ENCODE results near the gene ITGAL. TPM values are rescaled to one million over a fixed set of nuclear protein-coding genes. Genes with fewer than 3 reads are reported as not detected.

Gene ITGAL
- total and polyA plus RNA-seq, 2 of the 13 experiments (the other 11 are each of a cell fraction or from before 2014, with no cell fraction given): 0.86 to 1.2 TPM

DNA sequence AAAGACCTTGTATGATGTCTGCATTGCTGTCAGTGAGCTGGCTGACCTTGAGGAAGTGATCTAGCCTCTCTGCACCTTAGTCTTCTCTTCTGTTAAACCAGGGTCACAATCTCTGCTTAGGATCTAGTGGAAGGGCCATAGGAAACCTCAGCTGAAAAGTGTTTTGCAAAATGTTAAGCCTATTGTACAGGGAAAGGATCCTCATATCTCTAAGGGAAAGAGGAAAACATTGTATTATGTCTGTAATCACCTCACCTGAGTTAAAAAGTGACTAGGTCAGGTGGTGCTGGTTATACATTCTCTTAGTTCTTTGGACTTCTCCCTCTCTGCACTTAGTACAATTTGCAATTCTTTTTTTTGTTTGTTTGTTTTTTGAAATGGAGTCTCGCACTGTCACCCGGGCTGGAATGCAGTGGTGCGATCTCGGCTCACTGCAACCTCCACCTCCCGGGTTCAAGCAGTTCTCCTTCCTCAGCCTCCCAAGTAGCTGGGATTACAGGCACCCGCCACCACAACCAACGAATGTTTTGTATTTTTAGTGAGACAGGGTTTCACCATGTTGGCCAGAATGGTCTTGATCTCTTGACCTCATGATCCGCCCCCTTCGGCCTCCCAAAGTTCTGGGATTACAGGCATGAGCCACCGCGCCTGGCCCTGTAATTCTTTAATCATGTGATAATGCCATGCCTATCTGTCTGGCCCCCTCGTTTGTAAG lies 24.9 kb upstream of the ITGAL start (continued):
- TF ChIP-seq, protein P1, sequence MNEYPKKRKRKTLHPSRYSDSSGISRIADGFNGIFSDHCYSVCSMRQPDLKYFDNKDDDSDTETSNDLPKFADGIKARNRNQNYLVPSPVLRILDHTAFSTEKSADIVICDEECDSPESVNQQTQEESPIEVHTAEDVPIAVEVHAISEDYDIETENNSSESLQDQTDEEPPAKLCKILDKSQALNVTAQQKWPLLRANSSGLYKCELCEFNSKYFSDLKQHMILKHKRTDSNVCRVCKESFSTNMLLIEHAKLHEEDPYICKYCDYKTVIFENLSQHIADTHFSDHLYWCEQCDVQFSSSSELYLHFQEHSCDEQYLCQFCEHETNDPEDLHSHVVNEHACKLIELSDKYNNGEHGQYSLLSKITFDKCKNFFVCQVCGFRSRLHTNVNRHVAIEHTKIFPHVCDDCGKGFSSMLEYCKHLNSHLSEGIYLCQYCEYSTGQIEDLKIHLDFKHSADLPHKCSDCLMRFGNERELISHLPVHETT (CRISPR knock-in tag; conservative IDR thresholded peaks at IDR 0.05): peak; percentile 69
- no peak for TF ChIP-seq EED (CRISPR knock-in tag; IDR thresholded peaks at IDR 0.05)
- TF ChIP-seq, protein P2, sequence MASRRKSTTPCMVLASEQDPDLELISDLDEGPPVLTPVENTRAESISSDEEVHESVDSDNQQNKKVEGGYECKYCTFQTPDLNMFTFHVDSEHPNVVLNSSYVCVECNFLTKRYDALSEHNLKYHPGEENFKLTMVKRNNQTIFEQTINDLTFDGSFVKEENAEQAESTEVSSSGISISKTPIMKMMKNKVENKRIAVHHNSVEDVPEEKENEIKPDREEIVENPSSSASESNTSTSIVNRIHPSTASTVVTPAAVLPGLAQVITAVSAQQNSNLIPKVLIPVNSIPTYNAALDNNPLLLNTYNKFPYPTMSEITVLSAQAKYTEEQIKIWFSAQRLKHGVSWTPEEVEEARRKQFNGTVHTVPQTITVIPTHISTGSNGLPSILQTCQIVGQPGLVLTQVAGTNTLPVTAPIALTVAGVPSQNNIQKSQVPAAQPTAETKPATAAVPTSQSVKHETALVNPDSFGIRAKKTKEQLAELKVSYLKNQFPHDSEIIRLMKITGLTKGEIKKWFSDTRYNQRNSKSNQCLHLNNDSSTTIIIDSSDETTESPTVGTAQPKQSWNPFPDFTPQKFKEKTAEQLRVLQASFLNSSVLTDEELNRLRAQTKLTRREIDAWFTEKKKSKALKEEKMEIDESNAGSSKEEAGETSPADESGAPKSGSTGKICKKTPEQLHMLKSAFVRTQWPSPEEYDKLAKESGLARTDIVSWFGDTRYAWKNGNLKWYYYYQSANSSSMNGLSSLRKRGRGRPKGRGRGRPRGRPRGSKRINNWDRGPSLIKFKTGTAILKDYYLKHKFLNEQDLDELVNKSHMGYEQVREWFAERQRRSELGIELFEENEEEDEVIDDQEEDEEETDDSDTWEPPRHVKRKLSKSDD (CRISPR knock-in tag; IDR thresholded peaks at IDR 0.05; ENCODE audit: low read depth): no peak
- TF ChIP-seq ZSCAN9 (CRISPR knock-in tag; IDR thresholded peaks at IDR 0.05; ENCODE audit: borderline replicate concordance): peak; percentile 82; the same call in 1 of the 2 replicates
- peak; percentile 20; the same call in 1 of the 2 replicates for TF ChIP-seq PHF8 (CRISPR knock-in tag; IDR thresholded peaks at IDR 0.05)
- TF ChIP-seq MBNL3 (CRISPR knock-in tag; conservative IDR thresholded peaks at IDR 0.05): no peak
- 0 out of 2 replicates have a peak, but pooled peaks have one; percentile 14 for TF ChIP-seq NR1H2 (CRISPR knock-in tag; IDR thresholded peaks at IDR 0.05; ENCODE audit: borderline replicate concordance, low read depth)
- peak; percentile 98 for TF ChIP-seq TEAD3 (CRISPR knock-in tag; optimal IDR thresholded peaks at IDR 0.05; ENCODE audit: borderline replicate concordance)
- TF ChIP-seq, protein P3, sequence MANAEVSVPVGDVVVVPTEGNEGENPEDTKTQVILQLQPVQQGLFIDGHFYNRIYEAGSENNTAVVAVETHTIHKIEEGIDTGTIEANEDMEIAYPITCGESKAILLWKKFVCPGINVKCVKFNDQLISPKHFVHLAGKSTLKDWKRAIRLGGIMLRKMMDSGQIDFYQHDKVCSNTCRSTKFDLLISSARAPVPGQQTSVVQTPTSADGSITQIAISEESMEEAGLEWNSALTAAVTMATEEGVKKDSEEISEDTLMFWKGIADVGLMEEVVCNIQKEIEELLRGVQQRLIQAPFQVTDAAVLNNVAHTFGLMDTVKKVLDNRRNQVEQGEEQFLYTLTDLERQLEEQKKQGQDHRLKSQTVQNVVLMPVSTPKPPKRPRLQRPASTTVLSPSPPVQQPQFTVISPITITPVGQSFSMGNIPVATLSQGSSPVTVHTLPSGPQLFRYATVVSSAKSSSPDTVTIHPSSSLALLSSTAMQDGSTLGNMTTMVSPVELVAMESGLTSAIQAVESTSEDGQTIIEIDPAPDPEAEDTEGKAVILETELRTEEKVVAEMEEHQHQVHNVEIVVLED (CRISPR knock-in tag; IDR thresholded peaks at IDR 0.05; ENCODE audit: borderline replicate concordance): peak; percentile 54; the same call in 1 of the 2 replicates
- peak; percentile 74 for TF ChIP-seq ZKSCAN8 (CRISPR knock-in tag; IDR thresholded peaks at IDR 0.05; ENCODE audit: borderline replicate concordance)
- no peak for TF ChIP-seq MAFG (CRISPR knock-in tag; IDR thresholded peaks at IDR 0.05)
- no peak for TF ChIP-seq NONO (IDR thresholded peaks at IDR 0.05)
- TF ChIP-seq NONO (CRISPR knock-in tag; conservative IDR thresholded peaks at IDR 0.05): peak; percentile 51; the same call in 1 of the 2 replicates
- TF ChIP-seq PPARG (CRISPR knock-in tag; conservative IDR thresholded peaks at IDR 0.05): peak; percentile 80
- TF ChIP-seq, protein P4, sequence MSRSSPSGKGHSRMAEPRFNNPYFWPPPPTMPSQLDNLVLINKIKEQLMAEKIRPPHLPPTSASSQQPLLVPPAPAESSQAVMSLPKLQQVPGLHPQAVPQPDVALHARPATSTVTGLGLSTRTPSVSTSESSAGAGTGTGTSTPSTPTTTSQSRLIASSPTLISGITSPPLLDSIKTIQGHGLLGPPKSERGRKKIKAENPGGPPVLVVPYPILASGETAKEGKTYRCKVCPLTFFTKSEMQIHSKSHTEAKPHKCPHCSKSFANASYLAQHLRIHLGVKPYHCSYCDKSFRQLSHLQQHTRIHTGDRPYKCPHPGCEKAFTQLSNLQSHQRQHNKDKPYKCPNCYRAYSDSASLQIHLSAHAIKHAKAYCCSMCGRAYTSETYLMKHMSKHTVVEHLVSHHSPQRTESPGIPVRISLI (CRISPR knock-in tag; IDR thresholded peaks at IDR 0.05; ENCODE audit: borderline replicate concordance): peak; percentile 96
- TF ChIP-seq ZNF547 (CRISPR knock-in tag; IDR thresholded peaks at IDR 0.05): 0 out of 2 replicates have a peak, but pooled peaks have one; percentile 21
- 0 out of 2 replicates have a peak, but pooled peaks have one; percentile 38 for TF ChIP-seq EEA1 (CRISPR knock-in tag; IDR thresholded peaks at IDR 0.05; ENCODE audit: borderline replicate concordance)
- TF ChIP-seq, protein P5, sequence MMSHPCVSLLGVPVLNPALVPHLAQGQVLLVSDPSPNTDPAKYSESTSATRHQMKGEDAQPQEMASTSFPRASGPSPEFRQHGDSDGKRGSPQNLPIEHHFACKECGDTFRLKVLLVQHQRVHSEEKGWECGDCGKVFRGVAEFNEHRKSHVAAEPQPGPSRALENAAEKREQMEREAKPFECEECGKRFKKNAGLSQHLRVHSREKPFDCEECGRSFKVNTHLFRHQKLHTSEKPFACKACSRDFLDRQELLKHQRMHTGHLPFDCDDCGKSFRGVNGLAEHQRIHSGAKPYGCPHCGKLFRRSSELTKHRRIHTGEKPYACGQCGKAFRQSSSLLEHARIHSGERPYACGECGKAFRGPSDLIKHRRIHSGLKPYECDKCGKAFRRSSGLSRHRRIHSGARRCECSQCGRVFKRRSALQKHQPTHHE (CRISPR knock-in tag; IDR thresholded peaks at IDR 0.05; ENCODE audit: borderline replicate concordance): peak; percentile 81; the same call in 1 of the 2 replicates
- TF ChIP-seq ZNF317 (CRISPR knock-in tag; IDR thresholded peaks at IDR 0.05): peak; percentile 70; the same call in 1 of the 2 replicates
- TF ChIP-seq ZNF768 (CRISPR knock-in tag; IDR thresholded peaks at IDR 0.05): peak; percentile 14; the same call in 1 of the 2 replicates
- peak; percentile 73; the same call in 1 of the 2 replicates for TF ChIP-seq BCL6 (CRISPR knock-in tag; IDR thresholded peaks at IDR 0.05)
